CD8-positive, alpha-beta memory T cell (primary cell): Measurements from ENCODE around the gene FILIP1L. TPM values are rescaled to one million over a fixed set of nuclear protein-coding genes. Genes with fewer than 3 reads are reported as not detected.

Source experiments
- CTCF ChIA-PET: fragments of 350-600 bp; sonication (Branson Sonifier 250); formaldehyde crosslinking; loops from one replicate; lab custom pipeline; 2021; ENCODE audit warnings: antibody characterized with exemption; lab: Charles Lee
- POLR2A ChIA-PET: fragments of 350-600 bp; sonication (Branson Sonifier 250); formaldehyde crosslinking; loops from one replicate; lab custom pipeline; 2021; ENCODE audit warnings: antibody characterized with exemption; lab: Charles Lee
- DNase-seq, 5 donors: peaks; one replicate each; pipeline versions ENCODE4 v3.0.0 to v3.0.0-alpha.2; 2020 to 2022; ENCODE audit warnings: mixed read lengths in 1 of 5
- H3K27ac ChIP-seq: one replicate; pipeline ENCODE4 v1.7.0; 2013; ENCODE audit warnings: low read depth, mild to moderate bottlenecking, low read length, moderate library complexity
- H3K27me3 ChIP-seq: 2 replicates; pipeline ENCODE4 v1.7.0; 2013; ENCODE audit warnings: low read length, mild to moderate bottlenecking; ENCODE audit not compliant: insufficient read depth, poor library complexity, severe bottlenecking
- H3K36me3 ChIP-seq: 2 replicates; pipeline ENCODE4 v1.7.0; 2013; ENCODE audit warnings: mild to moderate bottlenecking, low read length, moderate library complexity; ENCODE audit not compliant: insufficient read depth
- H3K4me1 ChIP-seq: 2 replicates; pipeline ENCODE4 v1.7.0; 2013; ENCODE audit warnings: mild to moderate bottlenecking, low read length, moderate library complexity; ENCODE audit not compliant: insufficient read depth
- H3K4me3 ChIP-seq: 2 replicates; pipeline ENCODE4 v1.7.0; 2013; ENCODE audit warnings: mild to moderate bottlenecking, low read length
- H3K9me3 ChIP-seq: 2 replicates; pipeline ENCODE4 v1.7.0; 2013; ENCODE audit warnings: mild to moderate bottlenecking, low read length
- H3K27ac Mint-ChIP-seq, 8 donors: one replicate each; pipeline ENCODE4 v1.8.0; 2020 to 2021; ENCODE audit warnings: mixed read lengths in 8 of 8, mild to moderate bottlenecking in 6 of 8, inconsistent platforms in 3 of 8, moderate library complexity in 3 of 8
- H3K27me3 Mint-ChIP-seq, 2 donors: one replicate each; pipeline ENCODE4 v1.8.0; 2020 to 2021; ENCODE audit warnings: mixed read lengths in 2 of 2, mild to moderate bottlenecking in 1 of 2, moderate library complexity in 1 of 2
- H3K36me3 Mint-ChIP-seq, 3 donors: one replicate each; pipeline ENCODE4 v1.8.0; 2020 to 2021; ENCODE audit warnings: mixed read lengths in 3 of 3, inconsistent platforms in 1 of 3, mild to moderate bottlenecking in 1 of 3
- H3K4me1 Mint-ChIP-seq, 3 donors: one replicate each; pipeline ENCODE4 v1.8.0; 2020 to 2021; ENCODE audit warnings: mixed read lengths in 3 of 3, inconsistent platforms in 1 of 3, mild to moderate bottlenecking in 1 of 3
- H3K4me3 Mint-ChIP-seq, 7 donors: one replicate each; pipeline ENCODE4 v1.8.0; 2020 to 2021; ENCODE audit warnings: mixed read lengths in 7 of 7, mild to moderate bottlenecking in 6 of 7, moderate library complexity in 4 of 7, inconsistent platforms in 2 of 7
- H3K9me3 Mint-ChIP-seq, 5 donors: one replicate each; pipeline ENCODE4 v1.8.0; 2020 to 2022; ENCODE audit warnings: mixed read lengths in 5 of 5, mild to moderate bottlenecking in 3 of 5, moderate library complexity in 2 of 5, inconsistent platforms in 1 of 5
- polyA plus RNA-seq: library from polyadenylated mRNA; unstranded; fragments of 300-500 nt; fragmentation: Illumina TruSeq; gene quantifications from one replicate; pipeline ENCODE4 v1.2.3, GENCODE V29; 2021
- total RNA-seq, 2 experiments: library from RNA; stranded (reverse); gene quantifications; one replicate each; pipeline ENCODE4 v1.2.3, GENCODE V29; 2021

Gene FILIP1L
- total and polyA plus RNA-seq, 3 experiments from 2014 or later, result 0.12 to 0.27 (median 0.20) TPM

GRCh38 chr3:99891610-99892285 lies 222.6 kb downstream of the FILIP1L start:
- no peaks in the 10 kb centered on the region for H3K27me3 ChIP-seq
- Mint-ChIP-seq H3K9me3 (no peaks in the 10 kb centered on the region), H3K4me3 (no peak overlapping the region), H3K4me1 (peaks cover 0 to 14% (median 4%) of the 10 kb centered on the region in 3 donors), H3K27ac (no peak overlapping the region), H3K27me3 (no peaks in the 10 kb centered on the region), H3K36me3 (peaks cover 0 to 8% (median 4%) of the 10 kb centered on the region in 3 donors)
- no peak for DNase-seq
- ChIA-PET CTCF (no interaction called here), POLR2A (no interaction called here)
- H3K36me3 ChIP-seq, result no peaks in the 10 kb centered on the region
- no peak overlapping the region for H3K27ac ChIP-seq
- H3K9me3 ChIP-seq, result no peaks in the 10 kb centered on the region
- H3K4me1 ChIP-seq, result no peaks in the 10 kb centered on the region
- no peak overlapping the region for H3K4me3 ChIP-seq

- ChIA-PET POLR2A (no interaction called here), CTCF (no interaction called here)
- Mint-ChIP-seq H3K27ac (no peak overlapping the region), H3K4me1 (peaks cover 24 to 40% (median 27%) of the 10 kb centered on the region in 3 donors), H3K27me3 (no peaks in the 10 kb centered on the region), H3K9me3 (no peaks in the 10 kb centered on the region), H3K4me3 (no peak overlapping the region), H3K36me3 (peaks cover 1 to 9% (median 3%) of the 10 kb centered on the region in 3 donors)
- Histone ChIP-seq H3K27ac (no peak overlapping the region), H3K36me3 (no peaks in the 10 kb centered on the region), H3K4me1 (peaks cover 13% of the 10 kb centered on the region), H3K27me3 (no peaks in the 10 kb centered on the region), H3K9me3 (no peaks in the 10 kb centered on the region), H3K4me3 (no peak overlapping the region)
- DNase-seq, result no peak
Measured at GRCh38 chr3:99885851-99886250, 228.4 kb downstream of the FILIP1L start.

- Histone ChIP-seq H3K27me3 (no peaks in the 10 kb centered on the region), H3K27ac (no peak overlapping the region), H3K9me3 (no peaks in the 10 kb centered on the region), H3K36me3 (no peaks in the 10 kb centered on the region), H3K4me3 (no peak overlapping the region), H3K4me1 (peaks cover 13% of the 10 kb centered on the region)
- Mint-ChIP-seq H3K27ac (peak overlapping the region in 1 of 8 donors; percentile 52), H3K4me3 (peak overlapping the region in 1 of 7 donors; percentile 39), H3K27me3 (no peaks in the 10 kb centered on the region), H3K36me3 (peaks cover 1 to 7% (median 3%) of the 10 kb centered on the region in 3 donors), H3K4me1 (peaks cover 24 to 40% (median 27%) of the 10 kb centered on the region in 3 donors), H3K9me3 (no peaks in the 10 kb centered on the region)
- POLR2A ChIA-PET, result no interaction called here
- CTCF ChIA-PET, result no interaction called here
- no peak for DNase-seq
Measured at GRCh38 chr3:99885085-99885484, 229.2 kb downstream of the FILIP1L start.

GRCh38 chr3:99884484-99884883 lies 229.8 kb downstream of the FILIP1L start:
- ChIA-PET POLR2A (no interaction called here), CTCF (no interaction called here)
- Histone ChIP-seq H3K36me3 (no peaks in the 10 kb centered on the region), H3K4me3 (no peak overlapping the region), H3K27ac (no peak overlapping the region), H3K4me1 (peaks cover 13% of the 10 kb centered on the region), H3K27me3 (no peaks in the 10 kb centered on the region), H3K9me3 (no peaks in the 10 kb centered on the region)
- peak overlapping the region in 3 of 7 donors; percentile 6 to 39 (median 27) for H3K4me3 Mint-ChIP-seq
- peaks cover 1 to 4% (median 3%) of the 10 kb centered on the region in 3 donors for H3K36me3 Mint-ChIP-seq
- peaks cover 24 to 40% (median 27%) of the 10 kb centered on the region in 3 donors for H3K4me1 Mint-ChIP-seq
- DNase-seq, result no peak
- H3K27ac Mint-ChIP-seq, result peak overlapping the region in 6 of 8 donors; percentile 10 to 82 (median 53)
- no peaks in the 10 kb centered on the region for H3K27me3 Mint-ChIP-seq
- no peaks in the 10 kb centered on the region for H3K9me3 Mint-ChIP-seq

GRCh38 chr3:99883693-99884092 lies 230.6 kb downstream of the FILIP1L start:
- H3K4me1 ChIP-seq, result peaks cover 13% of the 10 kb centered on the region
- Mint-ChIP-seq H3K9me3 (no peaks in the 10 kb centered on the region), H3K4me3 (no peak overlapping the region), H3K4me1 (peaks cover 24 to 40% (median 27%) of the 10 kb centered on the region in 3 donors), H3K27me3 (no peaks in the 10 kb centered on the region), H3K36me3 (peaks cover 1 to 4% (median 3%) of the 10 kb centered on the region in 3 donors), H3K27ac (peak overlapping the region in 1 of 8 donors; percentile 67)
- POLR2A ChIA-PET, result no interaction called here
- H3K27me3 ChIP-seq, result no peaks in the 10 kb centered on the region
- DNase-seq, result no peak
- no peaks in the 10 kb centered on the region for H3K36me3 ChIP-seq
- H3K27ac ChIP-seq, result no peak overlapping the region
- no peak overlapping the region for H3K4me3 ChIP-seq
- CTCF ChIA-PET, result no interaction called here
- H3K9me3 ChIP-seq, result no peaks in the 10 kb centered on the region

- no peak overlapping the region for H3K27ac ChIP-seq
- no peak overlapping the region for H3K4me3 ChIP-seq
- H3K9me3 ChIP-seq, result no peaks in the 10 kb centered on the region
- no peaks in the 10 kb centered on the region for H3K36me3 ChIP-seq
- H3K4me1 ChIP-seq, result peaks cover 13% of the 10 kb centered on the region
- no peaks in the 10 kb centered on the region for H3K27me3 Mint-ChIP-seq
- peaks cover 1 to 4% (median 3%) of the 10 kb centered on the region in 3 donors for H3K36me3 Mint-ChIP-seq
- H3K27ac Mint-ChIP-seq, result no peak overlapping the region
- DNase-seq, result no peak
- H3K4me1 Mint-ChIP-seq, result peaks cover 24 to 35% (median 27%) of the 10 kb centered on the region in 3 donors
- H3K4me3 Mint-ChIP-seq, result no peak overlapping the region
- CTCF ChIA-PET, result no interaction called here
- H3K27me3 ChIP-seq, result no peaks in the 10 kb centered on the region
- POLR2A ChIA-PET, result no interaction called here
- H3K9me3 Mint-ChIP-seq, result no peaks in the 10 kb centered on the region
Measured at GRCh38 chr3:99883138-99883461, 231.2 kb downstream of the FILIP1L start.

- Histone ChIP-seq H3K4me3 (no peak overlapping the region), H3K36me3 (no peaks in the 10 kb centered on the region), H3K27me3 (no peaks in the 10 kb centered on the region), H3K4me1 (peaks cover 13% of the 10 kb centered on the region), H3K9me3 (no peaks in the 10 kb centered on the region), H3K27ac (no peak overlapping the region)
- H3K4me3 Mint-ChIP-seq, result no peak overlapping the region
- H3K27ac Mint-ChIP-seq, result peak overlapping the region in 1 of 8 donors; percentile 48
- H3K9me3 Mint-ChIP-seq, result no peaks in the 10 kb centered on the region
- H3K4me1 Mint-ChIP-seq, result peaks cover 24 to 35% (median 27%) of the 10 kb centered on the region in 3 donors
- H3K36me3 Mint-ChIP-seq, result peaks cover 1 to 4% (median 3%) of the 10 kb centered on the region in 3 donors
- no peaks in the 10 kb centered on the region for H3K27me3 Mint-ChIP-seq
- CTCF ChIA-PET, result no interaction called here
- DNase-seq, result no peak
- POLR2A ChIA-PET, result no interaction called here
Measured at GRCh38 chr3:99882436-99883137, 231.7 kb downstream of the FILIP1L start.

- no peaks in the 10 kb centered on the region for H3K36me3 ChIP-seq
- H3K27me3 ChIP-seq, result no peaks in the 10 kb centered on the region
- DNase-seq, result no peak
- ChIA-PET POLR2A (no interaction called here), CTCF (no interaction called here)
- Mint-ChIP-seq H3K9me3 (no peaks in the 10 kb centered on the region), H3K4me3 (no peak overlapping the region), H3K27ac (peak overlapping the region in 1 of 8 donors; percentile 75), H3K4me1 (peaks cover 28 to 42% (median 34%) of the 10 kb centered on the region in 3 donors), H3K36me3 (peaks cover 1 to 3% (median 2%) of the 10 kb centered on the region in 3 donors), H3K27me3 (no peaks in the 10 kb centered on the region)
- no peak overlapping the region for H3K27ac ChIP-seq
- no peaks in the 10 kb centered on the region for H3K9me3 ChIP-seq
- peaks cover 13% of the 10 kb centered on the region for H3K4me1 ChIP-seq
- no peak overlapping the region for H3K4me3 ChIP-seq
Measured at GRCh38 chr3:99881121-99881524, 233.2 kb downstream of the FILIP1L start.
